GM12878 (cell line): ENCODE data around the gene CFAP54. TPM values are rescaled to one million over a fixed set of nuclear protein-coding genes. Genes with fewer than 3 reads are reported as not detected.

Experiments used
- BCLAF1 ChIP-seq: fragments of 450-650 bp; IDR thresholded peaks from 2 replicates; pipeline ENCODE4 v1.6.1; 2017; ENCODE audit warnings: antibody characterized with exemption, mild to moderate bottlenecking, moderate library complexity
- E4F1 ChIP-seq: fragments of 450-650 bp; IDR thresholded peaks from 2 replicates; pipeline ENCODE4 v1.6.1; 2018; ENCODE audit warnings: borderline replicate concordance, mild to moderate bottlenecking; ENCODE audit not compliant: partially characterized antibody
- EGR1 ChIP-seq, 2 experiments: IDR thresholded peaks; 1 replicate in 1 of 2; 2 replicates in 1 of 2; pipeline ENCODE4 v1.6.1; 2011 to 2012; ENCODE audit warnings: low read depth in 2 of 2, low read length in 2 of 2, borderline replicate concordance in 1 of 2, mild to moderate bottlenecking in 1 of 2, moderate library complexity in 1 of 2
- EZH2 ChIP-seq: IDR thresholded peaks from 2 replicates; pipeline ENCODE4 v1.6.1; 2012; ENCODE audit warnings: low read depth, mild to moderate bottlenecking, control low read depth, inconsistent platforms, low read length, borderline replicate concordance; ENCODE audit not compliant: control insufficient read depth
- FOS ChIP-seq: IDR thresholded peaks from 3 replicates; pipeline ENCODE4 v1.6.1; 2011; ENCODE audit warnings: borderline replicate concordance; ENCODE audit not compliant: insufficient read length; ENCODE audit errors: extremely low read depth
- KLF5 ChIP-seq: fragments of 450-650 bp; IDR thresholded peaks from 2 replicates; pipeline ENCODE4 v1.6.1; 2014; ENCODE audit warnings: mild to moderate bottlenecking; ENCODE audit not compliant: partially characterized antibody
- NR2C2 ChIP-seq: IDR thresholded peaks from 2 replicates; pipeline ENCODE4 v1.6.1; 2011; ENCODE audit warnings: borderline replicate concordance, low read depth; ENCODE audit not compliant: control insufficient read depth, insufficient read length
- POLR2A ChIP-seq: IDR thresholded peaks from 2 replicates; pipeline ENCODE4 v1.6.1; 2011; ENCODE audit warnings: low read depth, mild to moderate bottlenecking, low read length
- POLR2AphosphoS5 ChIP-seq: IDR thresholded peaks from 2 replicates; pipeline ENCODE4 v1.6.1; 2011; ENCODE audit warnings: mild to moderate bottlenecking, low read length, inconsistent platforms
- RAD51 ChIP-seq: fragments of 450-650 bp; IDR thresholded peaks from 2 replicates; pipeline ENCODE4 v1.6.1; 2016; ENCODE audit warnings: moderate library complexity, mild to moderate bottlenecking, inconsistent platforms
- RB1 ChIP-seq: fragments of 450-650 bp; formaldehyde crosslinking; IDR thresholded peaks from 2 replicates; pipeline ENCODE4 v1.6.1; 2017; ENCODE audit warnings: mild to moderate bottlenecking, borderline replicate concordance
- RELA ChIP-seq: fragments of 450-650 bp; IDR thresholded peaks from 2 replicates; pipeline ENCODE4 v1.8.0; 2014; ENCODE audit warnings: borderline replicate concordance; ENCODE audit not compliant: partially characterized antibody
- SMC3 ChIP-seq: IDR thresholded peaks from 2 replicates; pipeline ENCODE4 v1.6.1; 2011; ENCODE audit warnings: low read length, improper control_type of control experiment, borderline replicate concordance
- STAT1 ChIP-seq: fragments of 450-650 bp; conservative IDR thresholded peaks from 2 replicates; pipeline ENCODE4 v1.6.1; 2014; ENCODE audit warnings: antibody characterized with exemption, mild to moderate bottlenecking
- SUPT20H ChIP-seq: IDR thresholded peaks from 2 replicates; pipeline ENCODE4 v1.6.1; 2011; ENCODE audit warnings: low read depth, mild to moderate bottlenecking, low read length, moderate library complexity, borderline replicate concordance; ENCODE audit not compliant: control insufficient read depth
- TARDBP ChIP-seq: IDR thresholded peaks from 2 replicates; pipeline ENCODE4 v1.6.1; 2016; ENCODE audit warnings: borderline replicate concordance
- WRNIP1 ChIP-seq: IDR thresholded peaks from 2 replicates; pipeline ENCODE4 v1.6.1; 2011; ENCODE audit warnings: low read depth, low read length, improper control_type of control experiment, borderline replicate concordance
- YBX1 ChIP-seq: fragments of 450-650 bp; IDR thresholded peaks from 2 replicates; pipeline ENCODE4 v1.6.1; 2016; ENCODE audit warnings: antibody characterized with exemption
- ZNF274 ChIP-seq: IDR thresholded peaks from one replicate; pipeline ENCODE4 v1.8.0; 2011; ENCODE audit not compliant: insufficient read length, insufficient read depth
- ZNF384 ChIP-seq: IDR thresholded peaks from 2 replicates; pipeline ENCODE4 v1.6.1; 2012; ENCODE audit warnings: low read depth, mild to moderate bottlenecking, low read length, improper control_type of control experiment, borderline replicate concordance
- ZNF622 ChIP-seq: fragments of 450-650 bp; IDR thresholded peaks from 2 replicates; pipeline ENCODE4 v1.6.1; 2017; ENCODE audit warnings: mild to moderate bottlenecking, inconsistent platforms
- ZZZ3 ChIP-seq: IDR thresholded peaks from 2 replicates; pipeline ENCODE4 v1.6.1; 2011; ENCODE audit warnings: low read depth; ENCODE audit not compliant: control insufficient read depth, insufficient read length
- polyA plus RNA-seq, 11 experiments: library from polyadenylated mRNA; depleted of rRNA in 4 of 11; unstranded in 6 of 11; stranded (reverse) in 5 of 11; fragments of >200 nt; fragmentation: Nextera tagmentation in 4 of 11; fragmentation: Illumina TruSeq in 1 of 11; extraction: Ambion mirVana in 4 of 11; extraction: Trizol in 1 of 11; gene quantifications; 1 replicate in 1 of 11; 2 replicates in 10 of 11; pipeline versions ENCODE4 v1.2.1 to v1.2.3, GENCODE V29; 2011 to 2016; ENCODE audit warnings: inconsistent platforms in 2 of 11, missing spikeins in 2 of 11, low read depth in 1 of 11
- total RNA-seq, 4 experiments: library from RNA; depleted of rRNA in 3 of 4; stranded (reverse); fragments of >200 nt in 3 of 4; fragmentation: Illumina TruSeq in 1 of 4; extraction: Trizol in 1 of 4; gene quantifications; 2 replicates each; pipeline versions ENCODE4 v1.2.1 to v1.2.3, GENCODE V29; 2013 to 2021
- TF ChIP-seq, protein P1 (sequence below): fragments of 450-650 bp; IDR thresholded peaks from 2 replicates; pipeline ENCODE4 v1.6.1; 2016; ENCODE audit warnings: mild to moderate bottlenecking

Gene CFAP54
- total and polyA plus RNA-seq, 10 of the 15 experiments (the other 5 are each of a cell fraction or from before 2014, with no cell fraction given): 0.19 to 1.5 (median 0.56) TPM

GRCh38 chr12:96906849-96907670, 417.7 kb downstream of the CFAP54 start, which contains the start of gene NEDD1 (continued):
- no peak for TF ChIP-seq ZNF384
- TF ChIP-seq RB1: peak; percentile 62; the same call in 1 of the 2 replicates
- no peak for TF ChIP-seq ZZZ3
- no peak for TF ChIP-seq RAD51
- TF ChIP-seq E4F1: no peak
- no peak for TF ChIP-seq YBX1
- peak; percentile 92 for TF ChIP-seq POLR2A
- no peak for TF ChIP-seq FOS
- TF ChIP-seq, protein P1, sequence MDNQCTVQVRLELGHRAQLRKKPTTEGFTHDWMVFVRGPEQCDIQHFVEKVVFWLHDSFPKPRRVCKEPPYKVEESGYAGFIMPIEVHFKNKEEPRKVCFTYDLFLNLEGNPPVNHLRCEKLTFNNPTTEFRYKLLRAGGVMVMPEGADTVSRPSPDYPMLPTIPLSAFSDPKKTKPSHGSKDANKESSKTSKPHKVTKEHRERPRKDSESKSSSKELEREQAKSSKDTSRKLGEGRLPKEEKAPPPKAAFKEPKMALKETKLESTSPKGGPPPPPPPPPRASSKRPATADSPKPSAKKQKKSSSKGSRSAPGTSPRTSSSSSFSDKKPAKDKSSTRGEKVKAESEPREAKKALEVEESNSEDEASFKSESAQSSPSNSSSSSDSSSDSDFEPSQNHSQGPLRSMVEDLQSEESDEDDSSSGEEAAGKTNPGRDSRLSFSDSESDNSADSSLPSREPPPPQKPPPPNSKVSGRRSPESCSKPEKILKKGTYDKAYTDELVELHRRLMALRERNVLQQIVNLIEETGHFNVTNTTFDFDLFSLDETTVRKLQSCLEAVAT: peak; percentile 31; the same call in 1 of the 2 replicates
- no peak for TF ChIP-seq NR2C2
- no peak for TF ChIP-seq TARDBP
- no peak for TF ChIP-seq SUPT20H
- no peak for TF ChIP-seq STAT1
- no peak for TF ChIP-seq BCLAF1
- TF ChIP-seq SMC3: no peak
- TF ChIP-seq RELA: peak; percentile 8
- TF ChIP-seq ZNF274: no peak
- no peak for TF ChIP-seq EZH2
- TF ChIP-seq KLF5: no peak
- peak in 1 of 2 experiments; percentile 4; a peak in 1 of 3 replicates for TF ChIP-seq EGR1 (IDR thresholded peaks at IDR 0.05; ENCODE audit: borderline replicate concordance in 1 of 2, low read depth in 2 of 2, low read length in 2 of 2)
- no peak for TF ChIP-seq WRNIP1
- TF ChIP-seq ZNF622: no peak
- peak; percentile 84 for TF ChIP-seq POLR2AphosphoS5
